ENCODE data around the gene SNX25.

SNX25 gene

GRCh38 chr4:185183622-185184281 is 25.6 kb upstream of the SNX25 start:
- TF ChIP-seq CTCF (conservative IDR thresholded peaks at IDR 0.05; ENCODE audit: low read depth), result peak; percentile 75
- CTCF ChIA-PET, result interaction anchor here (0.5 to 1.1 kb wide), 11 partner anchors 9 to 165 kb away, joined by 3 to 4 read pairs (median 4); no protein-coding TSS in a partner anchor
- POLR2A ChIA-PET (ENCODE audit: low non-redundant PET), result interaction anchor here (0.6 kb wide), 1 partner anchor 13 kb away, joined by 4 read pairs; no protein-coding TSS in a partner anchor
- no peak overlapping the region for H3K27ac ChIP-seq
- DNase-seq (ENCODE audit: low spot score), result peak; percentile 55

- DNase-seq (ENCODE audit: low spot score), result no peak
- ChIA-PET POLR2A (ENCODE audit: low non-redundant PET) (no interaction called here), CTCF (interaction anchor here (0.6 kb wide), 1 partner anchor 538 kb away, joined by 4 read pairs; no protein-coding TSS in a partner anchor)
- no peak overlapping the region for H3K27ac ChIP-seq
- no peak for TF ChIP-seq CTCF (conservative IDR thresholded peaks at IDR 0.05; ENCODE audit: low read depth)
Measured at GRCh38 chr4:185186769-185187168, 22.6 kb upstream of the SNX25 start.

GRCh38 chr4:185189606-185190305 is 19.6 kb upstream of the SNX25 start:
- no peak for TF ChIP-seq CTCF (conservative IDR thresholded peaks at IDR 0.05; ENCODE audit: low read depth)
- no peak for DNase-seq (ENCODE audit: low spot score)
- ChIA-PET CTCF (no interaction called here), POLR2A (ENCODE audit: low non-redundant PET) (no interaction called here)
- no peak overlapping the region for H3K27ac ChIP-seq

- no peak for DNase-seq (ENCODE audit: low spot score)
- TF ChIP-seq CTCF (conservative IDR thresholded peaks at IDR 0.05; ENCODE audit: low read depth), result no peak
- H3K27ac ChIP-seq, result no peak overlapping the region
- CTCF ChIA-PET, result no interaction called here
- POLR2A ChIA-PET (ENCODE audit: low non-redundant PET), result no interaction called here
Measured at GRCh38 chr4:185190306-185190856, 19.0 kb upstream of the SNX25 start.

- ChIA-PET CTCF (no interaction called here), POLR2A (ENCODE audit: low non-redundant PET) (no interaction called here)
- no peak for DNase-seq (ENCODE audit: low spot score)
- TF ChIP-seq CTCF (conservative IDR thresholded peaks at IDR 0.05; ENCODE audit: low read depth), result no peak
- no peak overlapping the region for H3K27ac ChIP-seq
Measured at GRCh38 chr4:185192059-185192458, 17.3 kb upstream of the SNX25 start.

- DNase-seq (ENCODE audit: low spot score), result no peak
- H3K27ac ChIP-seq, result no peak overlapping the region
- ChIA-PET POLR2A (ENCODE audit: low non-redundant PET) (no interaction called here), CTCF (interaction anchor here (1.0 kb wide), 1 partner anchor 12 kb away, joined by 3 read pairs; no protein-coding TSS in a partner anchor)
- no peak for TF ChIP-seq CTCF (conservative IDR thresholded peaks at IDR 0.05; ENCODE audit: low read depth)
Measured at GRCh38 chr4:185194924-185195888, 14.2 kb upstream of the SNX25 start.
